HG02840 (cell line): ENCODE data around the gene CDC42BPA.
A peak's percentile ranks its signal among the peaks of the same experiment; 100 is the strongest.

ENCODE experiments used
- ATAC-seq: cut with Tn5 transposase; IDR thresholded peaks from one replicate; pipeline ENCODE4 v1.9.1; 2021; ENCODE audit warnings: mild to moderate bottlenecking, moderate library complexity, moderate number of reproducible peaks; ENCODE audit not compliant: unreplicated experiment, low FRiP score

CDC42BPA gene

DNA sequence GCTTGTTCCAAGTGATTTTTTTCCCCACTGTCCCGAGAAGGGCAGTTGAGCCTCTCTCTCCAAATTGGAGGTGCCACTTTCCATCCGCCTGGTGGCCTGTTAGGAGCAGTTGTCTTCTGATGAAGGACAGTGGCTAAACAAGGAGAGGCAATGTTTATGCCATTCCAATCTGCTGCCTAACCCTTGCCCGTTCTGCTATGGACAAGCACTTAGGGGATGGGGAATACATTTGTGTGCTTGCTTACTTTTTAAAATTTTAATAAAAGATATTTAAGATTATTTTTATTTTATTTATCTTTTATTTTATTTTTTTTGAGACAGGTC, 366.2 kb downstream of the CDC42BPA start:
- no peak for ATAC-seq

DNA sequence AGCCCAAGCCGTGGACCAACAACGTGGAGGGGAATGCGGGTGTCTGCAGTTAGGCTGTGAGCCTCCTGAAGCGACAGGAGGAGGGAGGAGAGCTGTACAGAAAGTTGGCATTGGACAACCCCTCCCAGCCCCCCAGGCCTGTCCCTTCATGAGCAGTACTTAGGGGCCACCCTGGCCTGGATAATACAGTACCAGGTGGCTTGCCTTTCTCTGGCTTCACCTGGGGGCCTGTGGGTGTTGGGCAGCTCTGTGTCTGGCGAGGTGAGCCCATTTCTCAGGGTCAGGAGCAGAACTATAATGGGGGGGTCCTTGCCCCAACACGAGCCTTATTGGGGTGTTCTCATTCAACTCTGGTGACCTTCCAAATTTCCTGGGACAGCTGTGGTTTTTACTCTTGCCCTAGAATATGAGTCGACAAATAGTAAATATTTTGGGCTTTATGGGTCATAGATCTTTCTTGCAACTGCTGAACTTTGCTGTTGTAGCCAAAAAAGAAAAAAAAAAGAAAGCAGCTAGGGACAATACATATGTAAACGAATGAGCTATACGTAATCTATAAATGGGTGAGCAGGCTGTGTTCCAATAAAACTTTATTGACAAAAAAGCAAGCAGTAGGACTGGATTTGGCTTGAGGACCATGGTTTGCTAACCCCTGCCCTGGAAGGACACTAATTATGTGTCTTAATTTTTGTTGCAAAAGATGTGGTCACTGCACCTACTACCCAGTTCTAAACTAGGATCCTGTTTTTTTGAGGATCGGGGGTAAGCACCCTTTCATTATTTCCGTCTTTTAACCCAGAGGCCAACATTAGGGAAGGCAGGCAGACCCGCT, 366.8 kb downstream of the CDC42BPA start:
- no peak for ATAC-seq

DNA sequence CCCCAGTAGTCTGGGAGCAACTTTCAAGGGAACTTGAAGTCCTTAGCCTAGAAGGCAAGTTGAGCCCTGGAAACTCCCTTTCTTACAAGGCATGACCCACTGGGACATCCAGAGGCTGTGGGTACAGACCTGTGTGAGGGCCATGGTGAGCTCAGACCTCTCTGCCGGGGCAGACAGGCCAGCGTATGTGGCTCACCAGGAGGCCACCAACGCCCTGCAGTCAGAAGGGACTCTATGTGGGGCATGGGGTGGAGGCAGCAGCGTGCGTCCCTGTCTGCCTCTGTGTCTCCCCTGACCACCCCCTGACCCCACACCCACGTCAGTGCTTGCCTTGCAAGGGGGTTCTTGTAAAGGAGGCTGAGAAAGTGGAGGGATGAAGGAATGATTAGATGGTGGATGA, 367.4 kb downstream of the CDC42BPA start:
- no peak for ATAC-seq

DNA sequence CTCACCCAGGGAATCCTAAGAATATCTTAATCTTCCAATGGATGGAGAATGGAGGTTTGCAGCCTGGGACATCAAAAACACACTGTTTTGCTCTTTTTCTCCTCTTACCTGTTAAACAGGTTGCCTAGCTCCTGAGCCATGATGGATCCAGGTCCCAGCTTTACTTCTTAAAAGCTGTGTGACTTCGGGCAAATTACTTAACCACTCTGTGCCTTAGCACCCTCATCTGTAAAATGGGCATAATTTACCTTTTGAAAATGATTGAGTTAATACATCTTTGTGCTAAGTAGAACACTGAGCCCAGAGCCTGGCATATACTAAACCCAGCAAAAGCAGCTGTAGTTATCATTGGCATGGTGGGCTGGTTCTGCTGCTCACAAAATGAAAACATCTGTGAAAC, 368.0 kb downstream of the CDC42BPA start:
- no peak for ATAC-seq

DNA sequence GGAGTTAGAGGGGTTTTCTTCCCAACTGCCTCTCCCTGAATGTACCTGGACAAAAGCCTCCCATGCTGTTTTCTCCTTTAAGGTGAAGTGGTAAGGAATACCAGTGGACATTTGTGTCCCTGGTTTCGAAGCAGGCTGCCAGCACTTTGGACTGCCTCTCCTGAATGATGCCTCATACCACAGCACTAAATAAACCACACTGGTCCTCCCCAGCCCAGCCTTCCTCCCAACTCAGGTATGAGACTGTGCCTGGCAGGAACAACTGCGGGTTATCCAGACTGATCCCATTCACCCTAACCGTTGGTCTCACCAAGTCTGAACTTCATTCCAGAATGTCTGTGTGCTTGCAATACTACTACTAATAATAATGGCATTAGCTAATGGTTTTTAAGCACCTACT, 368.9 kb downstream of the CDC42BPA start:
- ATAC-seq, result no peak

DNA sequence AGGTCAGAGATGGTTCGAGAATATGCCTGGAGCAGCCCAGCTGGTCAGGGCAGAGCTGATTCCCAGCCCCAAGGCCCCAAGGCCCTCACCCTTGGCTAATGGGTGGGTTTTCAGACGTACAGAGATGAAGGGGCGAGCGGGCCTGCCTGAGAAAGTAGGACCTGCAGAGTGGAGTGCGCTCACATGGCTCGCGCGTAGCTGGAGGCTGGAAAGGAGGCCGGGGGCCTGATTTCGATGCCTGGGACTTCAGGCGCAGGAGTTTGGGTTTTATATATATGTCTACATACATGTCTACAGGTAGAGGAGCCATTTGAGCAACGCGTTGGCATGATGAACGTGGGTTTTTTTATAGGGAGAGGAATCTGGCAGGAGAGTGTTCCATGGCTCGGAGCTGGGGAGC, 369.3 kb downstream of the CDC42BPA start:
- ATAC-seq, result no peak

DNA sequence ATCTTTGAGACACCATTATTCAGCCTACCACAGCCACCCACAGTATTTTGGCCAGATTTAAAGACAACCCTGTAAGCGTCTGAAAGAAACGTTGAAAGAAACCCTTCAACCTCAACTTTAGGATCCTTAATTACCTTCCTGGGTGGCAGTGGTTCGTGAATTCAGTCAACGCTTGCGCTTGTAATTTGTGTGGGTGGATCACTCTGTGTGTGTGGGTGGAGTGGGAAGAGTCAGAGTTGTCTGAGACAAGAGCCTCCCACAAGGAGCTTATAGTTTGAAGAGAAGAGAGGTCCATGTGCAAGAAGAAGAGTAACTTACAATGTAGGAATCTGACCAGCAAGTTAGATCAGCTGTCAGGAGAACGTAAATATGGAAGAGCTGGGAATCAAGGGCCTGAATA, 369.8 kb downstream of the CDC42BPA start:
- no peak for ATAC-seq

DNA sequence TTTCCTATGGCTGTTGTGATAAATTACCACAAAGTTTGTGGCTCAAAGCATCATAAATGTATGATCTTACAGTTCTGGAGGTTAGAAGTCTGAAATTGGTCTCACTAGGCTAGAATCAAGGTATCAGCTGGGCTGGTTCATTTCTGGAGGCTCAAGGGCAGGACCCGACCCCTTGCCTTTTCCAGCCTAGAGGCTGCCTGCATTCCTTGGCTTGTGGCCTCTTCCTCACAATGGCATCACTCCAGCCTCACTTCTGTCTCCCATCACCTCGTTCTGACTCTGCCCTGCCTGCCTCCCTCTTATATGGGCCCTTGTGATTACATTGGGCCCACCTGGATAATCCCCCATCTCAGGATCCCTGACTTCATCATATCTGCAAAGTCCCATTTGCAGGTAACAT, 370.2 kb downstream of the CDC42BPA start:
- no peak for ATAC-seq

DNA sequence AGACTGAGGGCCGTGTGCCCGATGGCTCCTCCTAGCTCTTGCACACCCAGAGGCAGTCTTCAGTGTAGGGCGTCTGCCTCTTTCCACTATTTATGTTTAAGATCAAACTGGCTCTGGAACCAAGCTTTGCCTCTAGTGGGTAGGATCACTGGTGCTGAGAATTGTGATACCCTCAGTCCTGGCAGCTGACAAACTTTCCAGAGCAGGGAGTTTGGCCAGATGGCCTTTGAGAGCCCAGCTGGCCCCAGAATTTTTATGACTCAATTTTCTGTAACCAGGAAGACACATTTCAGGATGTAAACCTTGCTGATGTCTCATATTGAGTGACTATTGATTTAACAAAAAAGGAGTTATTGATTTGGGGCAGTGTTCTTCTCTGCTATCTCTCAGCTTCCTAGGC, 371.5 kb downstream of the CDC42BPA start:
- no peak for ATAC-seq

DNA sequence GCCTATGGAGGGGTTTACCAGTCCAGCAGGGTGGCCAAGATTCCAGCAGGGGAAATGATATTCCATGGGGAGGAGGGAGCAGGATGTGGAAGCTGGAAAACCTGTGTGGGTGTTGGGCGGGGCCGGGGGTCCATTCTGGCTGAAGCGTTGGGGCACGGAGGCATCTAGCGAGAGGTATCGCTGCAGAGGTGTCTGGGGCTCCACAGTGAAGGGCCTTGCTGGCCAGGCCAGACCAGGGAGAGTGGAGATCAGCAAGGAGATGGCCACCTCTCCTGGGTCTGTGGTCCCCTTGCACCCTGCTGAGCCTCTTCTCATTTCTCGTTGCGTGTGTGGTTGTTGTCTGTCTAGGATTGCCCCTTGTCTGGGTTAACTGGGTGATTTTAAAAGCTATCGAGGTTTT, 372.0 kb downstream of the CDC42BPA start:
- ATAC-seq, result no peak

DNA sequence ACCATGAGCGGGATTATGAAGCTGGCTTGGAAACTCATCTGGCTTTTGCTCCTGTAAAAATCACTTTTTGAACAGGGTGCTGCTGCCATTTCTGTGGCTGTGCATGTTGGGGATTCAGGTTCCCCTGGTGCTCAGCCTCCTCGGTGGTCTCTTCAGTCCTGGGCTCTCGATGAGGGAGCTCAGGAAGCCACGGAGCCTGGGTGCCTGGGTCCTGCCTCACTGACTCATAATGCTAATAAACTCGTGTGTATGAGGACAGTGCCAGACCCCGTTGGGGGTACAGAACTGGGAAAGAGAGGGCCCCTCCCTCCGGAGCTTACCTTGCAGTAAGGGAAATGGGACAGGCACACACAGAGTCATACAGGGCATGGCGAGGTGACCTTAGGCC, 372.4 kb downstream of the CDC42BPA start:
- ATAC-seq, result no peak

DNA sequence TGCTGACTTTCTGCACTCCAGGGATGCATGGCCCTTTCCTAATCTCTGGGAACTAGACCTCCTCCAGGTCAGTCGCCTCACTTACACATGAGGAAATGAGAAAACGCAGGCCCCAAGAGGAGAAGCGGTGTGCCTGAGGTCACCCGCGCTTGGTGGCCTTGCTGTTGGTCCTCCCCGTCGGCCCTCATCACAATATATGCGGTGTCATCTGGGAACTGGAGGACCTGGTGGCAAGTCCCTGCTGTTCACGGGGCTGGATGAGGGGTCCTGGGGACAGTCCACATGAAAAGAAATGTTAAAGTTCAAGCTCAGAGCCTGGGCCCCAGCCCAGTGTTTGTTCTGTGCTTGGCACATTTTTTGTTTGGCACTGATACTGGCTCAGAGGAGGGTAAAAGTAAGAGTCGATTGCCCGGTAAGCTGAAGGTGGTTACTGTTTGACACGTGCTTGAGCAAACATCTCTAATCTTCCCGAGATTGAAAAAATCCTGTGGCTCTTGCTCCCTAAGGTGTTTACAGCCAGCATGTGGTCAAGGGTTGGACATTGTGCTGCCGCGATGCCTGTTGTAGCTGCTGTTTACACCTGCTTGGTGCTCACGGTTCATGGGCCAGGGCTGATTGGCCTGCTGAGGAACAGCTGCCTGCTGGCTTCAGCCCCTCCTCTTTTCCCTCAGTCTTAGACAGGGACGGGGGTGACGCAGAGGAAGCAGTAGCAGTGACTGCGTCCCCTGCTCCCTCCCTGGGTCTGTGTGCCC, 373.0 kb downstream of the CDC42BPA start:
- ATAC-seq, result no peak

DNA sequence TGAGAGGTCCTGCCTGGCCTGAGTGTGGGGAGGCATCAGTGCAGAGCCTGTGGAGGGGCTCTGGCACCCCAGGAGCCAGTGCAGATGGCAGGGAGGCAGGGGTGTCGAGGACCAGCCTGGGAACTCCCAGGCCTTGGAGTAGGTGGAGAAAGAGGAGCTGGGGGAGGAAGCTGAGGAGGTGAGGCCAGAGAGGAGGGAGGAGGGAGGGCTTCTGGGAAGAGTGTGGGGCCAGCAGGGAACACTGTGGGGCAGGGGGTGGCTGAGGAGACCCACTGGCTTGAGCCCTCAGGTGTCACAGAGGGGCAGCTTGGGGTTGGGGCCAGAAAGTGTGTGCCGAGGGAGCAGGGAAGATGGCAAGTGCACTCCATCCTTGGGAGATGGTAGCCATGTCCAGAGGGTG, 374.4 kb downstream of the CDC42BPA start:
- no peak for ATAC-seq

DNA sequence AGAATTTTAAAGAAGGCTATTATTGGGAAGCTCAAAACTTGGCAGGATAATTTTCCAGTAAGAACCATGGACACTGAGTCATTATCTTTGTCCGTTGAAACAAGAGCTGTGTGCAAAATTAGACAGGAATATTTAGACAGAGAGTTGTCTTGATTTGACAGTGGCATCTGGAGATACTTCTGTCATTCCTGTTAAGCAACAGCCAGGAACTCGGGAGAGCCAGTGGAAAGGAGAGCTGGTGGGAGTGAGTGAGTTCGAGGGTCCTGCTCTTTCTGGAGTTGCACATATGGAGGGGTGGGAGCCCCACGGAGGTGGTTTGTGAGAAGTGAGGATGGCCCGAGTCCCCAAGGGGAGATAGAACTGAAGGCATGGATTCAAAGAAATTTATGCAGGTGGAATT, 375.1 kb downstream of the CDC42BPA start:
- ATAC-seq, result no peak

DNA sequence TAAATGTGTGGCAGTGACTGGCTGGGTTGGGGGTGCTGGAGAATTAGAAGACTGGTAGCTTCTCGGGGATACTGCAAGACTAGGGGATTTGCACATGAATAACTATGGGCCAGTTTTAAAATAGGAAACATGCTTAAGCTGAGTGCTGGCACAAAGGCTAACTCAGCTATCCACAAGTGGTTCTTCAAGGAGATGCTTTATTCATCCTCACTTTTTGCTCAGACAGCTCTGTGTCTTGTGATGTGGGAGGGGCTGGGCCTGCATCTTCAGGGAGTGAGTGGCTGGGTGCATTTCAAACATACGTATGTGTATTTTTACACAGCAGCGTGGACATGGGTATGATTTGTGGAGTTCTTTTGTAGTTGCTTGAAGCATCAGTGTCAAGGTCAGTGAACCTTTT, 375.9 kb downstream of the CDC42BPA start:
- ATAC-seq, result no peak

DNA sequence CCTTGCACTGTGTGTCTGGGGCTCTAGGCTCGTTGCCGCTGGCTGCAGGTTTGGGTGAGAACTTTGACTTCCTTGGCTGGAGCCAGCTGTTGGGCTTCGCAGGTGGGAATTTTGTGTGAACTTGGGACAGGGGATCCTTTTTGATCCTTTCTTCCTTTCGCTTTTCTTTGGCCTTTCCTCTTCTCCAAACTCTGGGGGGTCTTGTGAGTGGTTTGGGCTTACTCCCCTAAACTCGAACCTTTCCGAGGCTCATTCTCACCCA, 377.6 kb downstream of the CDC42BPA start:
- ATAC-seq, result no peak

DNA sequence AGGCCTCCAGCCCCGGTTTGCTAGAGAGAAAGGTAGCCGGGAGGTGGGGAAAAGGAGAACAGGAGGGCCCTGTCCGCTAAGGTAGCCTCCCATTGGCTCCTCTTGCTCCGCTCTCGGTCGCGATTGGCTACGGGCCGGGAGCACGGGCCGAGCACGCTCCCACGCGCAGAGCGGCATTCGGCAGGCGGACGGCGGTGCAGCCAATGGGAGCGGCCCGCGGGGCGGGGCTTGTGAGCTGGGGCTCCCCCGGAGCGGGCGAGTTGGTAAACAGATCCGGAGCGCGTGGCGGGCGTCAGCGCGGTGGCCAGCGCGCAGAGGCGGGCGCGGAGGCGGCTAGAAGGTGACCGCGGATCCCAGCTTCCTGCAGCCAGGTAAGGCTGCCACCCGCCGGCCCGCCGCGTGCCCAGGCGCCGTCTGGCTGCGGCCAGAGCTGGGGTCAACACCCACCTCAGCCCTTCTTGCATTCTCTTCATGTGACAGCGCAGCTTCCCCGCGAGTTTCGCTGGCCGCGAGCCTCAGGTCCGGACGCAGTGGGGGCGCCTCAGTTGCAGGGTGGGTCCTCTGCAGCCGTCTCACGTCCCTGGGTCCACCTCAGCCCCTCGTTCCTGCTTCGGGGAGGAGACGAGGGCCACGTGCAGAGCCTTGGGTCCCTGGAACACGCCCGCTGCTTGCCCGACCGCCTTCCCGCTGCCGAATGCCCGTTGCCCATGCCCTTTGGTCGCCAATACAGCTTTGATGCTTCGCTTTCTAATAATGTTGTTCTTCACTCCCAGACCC, 378.1 kb downstream of the CDC42BPA start, which contains the start of gene COQ8A:
Gene COQ8A, plus strand, starts transcription at position 266 of the 777 bp plus-strand sequence. CDS start 21,092 bp downstream, outside the sequence.
- peak; percentile 97 for ATAC-seq
